IPS DF 6.9 (cell line): ENCODE measurements around the gene GNPDA1.
"Not testable (repeated sequence)": the region's sequence is repeated elsewhere in the genome, so short reads cannot be mapped to it uniquely, and the experiment has no call there.

Experiments
- DNase-seq: peaks from one replicate; pipeline ENCODE4 v3.0.0-alpha.2; 2013; ENCODE audit warnings: low read depth, low spot score
- H3K27ac ChIP-seq: one replicate; pipeline ENCODE4 v1.5.1; 2013; ENCODE audit warnings: low read length, control low read depth
- H3K27me3 ChIP-seq: 2 replicates; pipeline ENCODE4 v1.6.1; 2013; ENCODE audit warnings: mild to moderate bottlenecking, low read length; ENCODE audit not compliant: control insufficient read depth, insufficient read depth
- H3K36me3 ChIP-seq: 2 replicates; pipeline ENCODE4 v1.6.1; 2013; ENCODE audit warnings: low read length; ENCODE audit not compliant: control insufficient read depth, insufficient read depth
- H3K4me1 ChIP-seq: 2 replicates; pipeline ENCODE4 v1.6.1; 2013; ENCODE audit warnings: low read length; ENCODE audit not compliant: control insufficient read depth, insufficient read depth
- H3K4me3 ChIP-seq: 2 replicates; pipeline ENCODE4 v1.5.1; 2013; ENCODE audit warnings: mild to moderate bottlenecking, low read length
- H3K9me3 ChIP-seq: 2 replicates; pipeline ENCODE4 v1.6.1; 2013; ENCODE audit warnings: low read length, inconsistent platforms; ENCODE audit not compliant: control insufficient read depth, insufficient read depth
- WGBS: extraction: QIAGEN DNeasy Blood & Tissue Kit; methylation state at CpG from one replicate; pipeline ENCODE4 v1.1.7; 2013; ENCODE audit warnings: mixed read lengths, missing lambda C conversion rate; ENCODE audit not compliant: insufficient read length, insufficient coverage; 5-methylcytosine and 5-hydroxymethylcytosine counted together

Gene GNPDA1

GRCh38 chr5:142040285-142040684, 27.5 kb upstream of the GNPDA1 start:
- no peak overlapping the region for H3K27ac ChIP-seq
- H3K27me3 ChIP-seq = no peaks in the 10 kb centered on the region
- H3K4me3 ChIP-seq = no peak overlapping the region
- DNase-seq = no peak
- no peaks in the 10 kb centered on the region for H3K9me3 ChIP-seq
- no CpG with 5 or more reads among the region's 2 CpGs for WGBS
- H3K4me1 ChIP-seq = no peaks in the 10 kb centered on the region
- H3K36me3 ChIP-seq = no peaks in the 10 kb centered on the region

- no peak overlapping the region for H3K27ac ChIP-seq
- no peaks in the 10 kb centered on the region for H3K4me1 ChIP-seq
- no peaks in the 10 kb centered on the region for H3K9me3 ChIP-seq
- WGBS = no CpG with 5 or more reads among the region's 2 CpGs
- no peaks in the 10 kb centered on the region for H3K36me3 ChIP-seq
- H3K4me3 ChIP-seq = no peak overlapping the region
- no peaks in the 10 kb centered on the region for H3K27me3 ChIP-seq
- DNase-seq = no peak
These were observed 25.9 kb upstream of the GNPDA1 start for GRCh38 chr5:142038735-142039134.

- H3K27me3 ChIP-seq, DNase-seq, H3K9me3 ChIP-seq, H3K36me3 ChIP-seq, H3K4me1 ChIP-seq, H3K27ac ChIP-seq, H3K4me3 ChIP-seq: not testable (repeated sequence)
- no CpG with 5 or more reads among the region's 3 CpGs for WGBS
These were observed 24.8 kb upstream of the GNPDA1 start for GRCh38 chr5:142037599-142037998.

- WGBS = no CpG with 5 or more reads among the region's 13 CpGs
- no peak for DNase-seq
- H3K27me3 ChIP-seq = no peaks in the 10 kb centered on the region; the same call in 1 of the 2 replicates
- H3K9me3 ChIP-seq = no peaks in the 10 kb centered on the region
- no peaks in the 10 kb centered on the region for H3K4me1 ChIP-seq
- H3K27ac ChIP-seq = no peak overlapping the region
- H3K36me3 ChIP-seq = no peaks in the 10 kb centered on the region
- H3K4me3 ChIP-seq = no peak overlapping the region
These were observed 24.1 kb upstream of the GNPDA1 start for GRCh38 chr5:142036918-142037317.

GRCh38 chr5:142034994-142035393, 22.2 kb upstream of the GNPDA1 start:
- Histone ChIP-seq H3K36me3 (no peaks in the 10 kb centered on the region), H3K4me1 (no peaks in the 10 kb centered on the region), H3K4me3 (no peak overlapping the region), H3K27ac (no peak overlapping the region), H3K9me3 (no peaks in the 10 kb centered on the region), H3K27me3 (no peaks in the 10 kb centered on the region; the same call in 1 of the 2 replicates)
- no peak for DNase-seq

- H3K27me3 ChIP-seq, DNase-seq, H3K36me3 ChIP-seq, H3K4me1 ChIP-seq, H3K4me3 ChIP-seq, H3K27ac ChIP-seq, H3K9me3 ChIP-seq: not testable (repeated sequence)
- WGBS = no CpG with 5 or more reads among the region's 15 CpGs
These were observed 21.1 kb upstream of the GNPDA1 start for GRCh38 chr5:142033632-142034567.

GRCh38 chr5:142032747-142033631, 20.2 kb upstream of the GNPDA1 start:
- Histone ChIP-seq H3K27me3 (no peaks in the 10 kb centered on the region; the same call in 1 of the 2 replicates), H3K4me1 (no peaks in the 10 kb centered on the region), H3K4me3 (no peak overlapping the region), H3K27ac (no peak overlapping the region), H3K9me3 (no peaks in the 10 kb centered on the region), H3K36me3 (no peaks in the 10 kb centered on the region)
- DNase-seq = no peak
- WGBS = no CpG with 5 or more reads among the region's 19 CpGs

GRCh38 chr5:142032150-142032549, 19.3 kb upstream of the GNPDA1 start:
- H3K9me3 ChIP-seq = no peaks in the 10 kb centered on the region
- no peak overlapping the region for H3K4me3 ChIP-seq
- H3K27ac ChIP-seq = no peak overlapping the region
- H3K27me3 ChIP-seq = no peaks in the 10 kb centered on the region; the same call in 1 of the 2 replicates
- WGBS = no CpG with 5 or more reads among the region's 2 CpGs
- DNase-seq = no peak
- no peaks in the 10 kb centered on the region for H3K36me3 ChIP-seq
- H3K4me1 ChIP-seq = no peaks in the 10 kb centered on the region

GRCh38 chr5:142025637-142026036, 12.8 kb upstream of the GNPDA1 start:
- Histone ChIP-seq H3K4me3 (no peak overlapping the region), H3K36me3 (no peaks in the 10 kb centered on the region), H3K9me3 (no peaks in the 10 kb centered on the region), H3K4me1 (no peaks in the 10 kb centered on the region), H3K27me3 (no peaks in the 10 kb centered on the region), H3K27ac (no peak overlapping the region)
- DNase-seq = no peak
- WGBS = no CpG with 5 or more reads among the region's 8 CpGs

GRCh38 chr5:142024771-142025304, 12.0 kb upstream of the GNPDA1 start:
- no peaks in the 10 kb centered on the region for H3K9me3 ChIP-seq
- H3K4me3 ChIP-seq = peak overlapping the region; percentile 36; the same call in 1 of the 2 replicates
- H3K27ac ChIP-seq = no peak overlapping the region
- H3K4me1 ChIP-seq = no peaks in the 10 kb centered on the region
- no peaks in the 10 kb centered on the region for H3K36me3 ChIP-seq
- no peaks in the 10 kb centered on the region for H3K27me3 ChIP-seq
- no CpG with 5 or more reads among the region's 26 CpGs for WGBS
- DNase-seq = peak; percentile 67
